ENCODE results near the gene KDM3A.

Gene KDM3A, protein sequence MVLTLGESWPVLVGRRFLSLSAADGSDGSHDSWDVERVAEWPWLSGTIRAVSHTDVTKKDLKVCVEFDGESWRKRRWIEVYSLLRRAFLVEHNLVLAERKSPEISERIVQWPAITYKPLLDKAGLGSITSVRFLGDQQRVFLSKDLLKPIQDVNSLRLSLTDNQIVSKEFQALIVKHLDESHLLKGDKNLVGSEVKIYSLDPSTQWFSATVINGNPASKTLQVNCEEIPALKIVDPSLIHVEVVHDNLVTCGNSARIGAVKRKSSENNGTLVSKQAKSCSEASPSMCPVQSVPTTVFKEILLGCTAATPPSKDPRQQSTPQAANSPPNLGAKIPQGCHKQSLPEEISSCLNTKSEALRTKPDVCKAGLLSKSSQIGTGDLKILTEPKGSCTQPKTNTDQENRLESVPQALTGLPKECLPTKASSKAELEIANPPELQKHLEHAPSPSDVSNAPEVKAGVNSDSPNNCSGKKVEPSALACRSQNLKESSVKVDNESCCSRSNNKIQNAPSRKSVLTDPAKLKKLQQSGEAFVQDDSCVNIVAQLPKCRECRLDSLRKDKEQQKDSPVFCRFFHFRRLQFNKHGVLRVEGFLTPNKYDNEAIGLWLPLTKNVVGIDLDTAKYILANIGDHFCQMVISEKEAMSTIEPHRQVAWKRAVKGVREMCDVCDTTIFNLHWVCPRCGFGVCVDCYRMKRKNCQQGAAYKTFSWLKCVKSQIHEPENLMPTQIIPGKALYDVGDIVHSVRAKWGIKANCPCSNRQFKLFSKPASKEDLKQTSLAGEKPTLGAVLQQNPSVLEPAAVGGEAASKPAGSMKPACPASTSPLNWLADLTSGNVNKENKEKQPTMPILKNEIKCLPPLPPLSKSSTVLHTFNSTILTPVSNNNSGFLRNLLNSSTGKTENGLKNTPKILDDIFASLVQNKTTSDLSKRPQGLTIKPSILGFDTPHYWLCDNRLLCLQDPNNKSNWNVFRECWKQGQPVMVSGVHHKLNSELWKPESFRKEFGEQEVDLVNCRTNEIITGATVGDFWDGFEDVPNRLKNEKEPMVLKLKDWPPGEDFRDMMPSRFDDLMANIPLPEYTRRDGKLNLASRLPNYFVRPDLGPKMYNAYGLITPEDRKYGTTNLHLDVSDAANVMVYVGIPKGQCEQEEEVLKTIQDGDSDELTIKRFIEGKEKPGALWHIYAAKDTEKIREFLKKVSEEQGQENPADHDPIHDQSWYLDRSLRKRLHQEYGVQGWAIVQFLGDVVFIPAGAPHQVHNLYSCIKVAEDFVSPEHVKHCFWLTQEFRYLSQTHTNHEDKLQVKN (N-terminal part only)
- 16.0 to 97.5 (median 36.5) reads per million in 18 experiments for total RNA-seq

DNA sequence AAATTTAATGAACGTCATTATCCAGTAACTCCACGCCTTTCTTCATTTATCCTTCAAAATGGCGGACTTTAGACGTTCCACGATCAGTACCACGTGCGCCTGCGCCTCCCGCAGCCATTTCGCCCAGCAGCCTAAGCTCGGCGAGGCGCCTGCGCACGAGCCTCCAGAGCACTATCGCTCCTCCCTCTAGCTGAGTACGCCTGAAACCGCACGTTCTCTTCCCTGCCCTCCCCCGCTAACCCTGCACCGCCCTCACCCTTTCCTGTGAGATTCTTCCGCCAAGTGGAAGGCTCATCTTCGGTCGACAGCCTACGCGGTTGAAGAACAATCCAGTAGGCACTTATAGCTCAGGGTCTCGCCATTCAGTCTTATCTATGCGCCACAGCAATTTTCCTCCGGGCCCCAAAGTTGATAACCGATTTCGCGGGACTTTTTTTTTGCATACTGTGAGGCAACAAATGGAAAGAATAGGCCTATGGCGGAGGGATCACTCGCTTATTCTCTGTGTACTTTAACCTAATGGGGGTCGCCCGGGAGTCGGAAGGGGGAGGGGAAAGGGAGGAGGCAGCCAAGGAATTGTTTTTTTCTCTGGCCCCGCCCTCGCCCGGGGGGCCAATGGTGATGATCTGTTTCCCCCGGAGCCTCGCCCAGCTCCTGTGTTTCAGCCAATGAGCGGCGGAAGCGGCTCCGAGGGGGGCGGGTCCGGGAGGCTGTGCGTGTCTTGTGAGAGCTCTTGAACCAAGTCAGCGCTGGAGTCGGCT is at the start of gene KDM3A:
Gene KDM3A, plus strand, starts transcription at position 741 of the 761 bp plus-strand sequence. CDS start 677 bp downstream, outside the sequence.
- peak; percentile 99 for DNase-seq

GRCh38 chr2:86392873-86393518 is 48.2 kb upstream of the KDM3A start:
- no peak for DNase-seq

DNA sequence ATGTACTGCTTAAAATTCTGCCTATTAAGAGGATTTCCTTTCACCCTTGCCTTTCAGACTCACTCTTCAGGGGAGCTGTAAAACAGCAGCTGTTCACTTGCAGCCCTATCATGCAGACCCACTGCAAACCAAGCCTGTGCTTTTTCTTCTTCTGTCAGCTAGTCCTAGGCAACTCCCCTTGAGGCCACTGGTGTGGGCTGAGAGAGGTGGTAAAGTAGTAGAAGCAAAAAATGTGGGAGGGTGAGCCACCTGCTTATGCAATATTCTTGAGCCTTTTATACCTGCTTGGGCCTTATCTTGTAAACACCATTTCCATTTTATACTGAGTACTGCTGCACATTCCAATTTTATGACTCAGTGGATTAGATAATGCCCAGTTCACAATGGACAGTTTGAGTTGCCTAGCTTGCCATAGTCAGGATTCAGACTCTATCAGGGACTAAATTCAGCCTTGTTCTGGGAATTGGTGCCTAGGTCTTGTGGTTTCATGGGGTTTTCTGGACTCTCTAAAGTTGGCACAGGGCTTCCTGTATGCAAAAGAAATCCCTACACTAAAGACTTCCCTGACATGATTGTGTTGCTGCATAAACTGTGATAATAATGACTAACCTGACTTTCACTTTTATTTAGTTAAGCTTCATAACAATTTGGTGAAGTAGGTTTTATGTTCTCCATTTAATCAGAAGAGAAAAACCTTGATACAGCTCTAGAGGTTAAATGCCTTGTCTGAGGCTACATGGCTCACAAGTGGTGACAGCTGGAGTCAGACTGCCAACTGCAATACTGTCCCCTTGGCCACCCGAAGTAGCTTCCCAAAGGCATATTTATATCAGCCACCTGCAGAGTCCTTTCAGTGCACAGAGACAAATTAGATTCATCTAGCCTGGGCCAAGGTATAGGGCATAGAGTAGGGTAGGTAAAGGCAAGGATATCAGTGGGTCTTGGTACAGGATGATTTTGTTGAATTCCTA is 47.4 kb upstream of the KDM3A start:
- no peak for DNase-seq

GRCh38 chr2:86396291-86396785 is 44.8 kb upstream of the KDM3A start:
- peak; percentile 55 to 62 for DNase-seq

- DNase-seq: no peak
Observed at GRCh38 chr2:86397986-86398385, 43.2 kb upstream of the KDM3A start.

- DNase-seq: peak; percentile 44 to 61
Observed at GRCh38 chr2:86398500-86399474, 42.4 kb upstream of the KDM3A start.

DNA sequence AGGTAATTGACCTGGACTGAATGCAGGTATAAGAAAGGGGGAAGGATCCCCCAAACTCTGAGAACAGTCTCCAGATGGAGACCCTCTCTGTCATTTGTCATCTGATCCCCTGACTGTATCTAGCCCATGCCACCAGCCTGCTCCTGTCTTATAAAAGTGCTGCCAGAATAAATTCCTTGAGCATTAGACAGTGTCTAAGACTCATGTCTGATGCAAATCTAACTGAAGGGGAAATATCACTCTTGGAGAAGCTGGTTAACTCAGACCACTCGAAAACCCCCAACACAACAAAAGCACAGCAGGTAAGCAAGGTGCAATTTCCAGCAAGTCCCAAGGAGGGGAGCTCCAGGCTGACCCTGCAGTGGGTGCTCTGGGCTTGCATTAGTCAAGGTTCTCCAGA is 40.9 kb upstream of the KDM3A start:
- DNase-seq: no peak

DNA sequence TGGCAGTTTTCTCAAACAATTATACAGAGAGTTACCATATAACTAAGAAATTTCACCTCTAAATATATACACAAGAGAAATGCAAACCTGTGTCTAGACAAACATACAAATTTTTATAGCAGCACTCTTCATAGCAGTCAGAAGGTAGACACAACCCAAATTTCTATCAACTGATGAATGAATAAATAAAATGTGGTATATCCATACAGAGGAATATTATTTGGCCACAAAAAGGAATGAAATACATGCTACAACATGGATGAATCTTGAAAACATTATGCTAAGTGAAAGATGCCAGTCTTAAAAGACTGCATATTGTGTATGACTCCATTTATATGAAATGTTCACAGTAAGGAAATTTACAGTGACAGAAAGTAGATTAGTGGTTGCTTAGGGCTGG is 30.6 kb upstream of the KDM3A start:
- no peak for DNase-seq

DNA sequence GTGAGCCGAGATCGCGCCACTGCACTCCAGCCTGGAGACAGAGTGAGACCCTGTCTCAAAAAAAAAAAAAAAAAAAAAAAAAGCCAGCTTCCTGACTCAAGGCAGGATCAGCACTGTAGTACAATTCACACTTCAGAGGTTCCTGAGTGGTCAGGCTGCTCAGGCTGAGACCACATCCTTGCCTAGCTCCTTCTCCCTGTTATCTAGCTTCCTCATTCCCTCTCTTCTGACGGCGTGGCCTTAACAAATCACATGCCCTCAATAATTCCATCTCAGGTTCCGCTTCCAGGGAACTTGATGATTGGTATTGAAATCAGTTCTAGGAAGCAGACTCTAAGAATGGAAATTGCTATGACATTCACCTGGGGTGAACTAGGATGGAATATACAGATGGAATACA is 29.8 kb upstream of the KDM3A start:
- DNase-seq: peak; percentile 12 to 34

DNA sequence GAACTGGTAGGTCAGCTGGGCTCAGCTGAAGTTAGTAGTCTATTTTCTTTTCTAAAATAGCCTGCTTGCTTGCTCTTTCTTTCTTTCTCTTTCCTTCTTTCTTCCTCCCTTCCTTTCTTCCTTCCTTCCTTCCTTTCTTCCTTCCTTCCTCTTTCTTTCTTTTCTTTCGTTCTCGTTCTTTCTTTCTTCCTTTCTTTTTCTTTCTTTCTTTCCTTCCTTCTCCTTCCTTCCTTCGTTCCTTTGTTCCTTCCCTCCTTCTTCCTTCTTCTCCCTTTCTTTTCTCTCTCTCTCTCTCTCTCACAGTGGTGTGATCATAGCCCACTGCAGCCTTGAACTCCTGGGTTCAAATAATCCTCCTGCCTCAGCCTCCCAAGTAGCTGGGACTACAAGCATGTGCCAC is 29.2 kb upstream of the KDM3A start:
- DNase-seq: no peak

GRCh38 chr2:86413296-86414094 is 27.7 kb upstream of the KDM3A start:
- DNase-seq: no peak

DNA sequence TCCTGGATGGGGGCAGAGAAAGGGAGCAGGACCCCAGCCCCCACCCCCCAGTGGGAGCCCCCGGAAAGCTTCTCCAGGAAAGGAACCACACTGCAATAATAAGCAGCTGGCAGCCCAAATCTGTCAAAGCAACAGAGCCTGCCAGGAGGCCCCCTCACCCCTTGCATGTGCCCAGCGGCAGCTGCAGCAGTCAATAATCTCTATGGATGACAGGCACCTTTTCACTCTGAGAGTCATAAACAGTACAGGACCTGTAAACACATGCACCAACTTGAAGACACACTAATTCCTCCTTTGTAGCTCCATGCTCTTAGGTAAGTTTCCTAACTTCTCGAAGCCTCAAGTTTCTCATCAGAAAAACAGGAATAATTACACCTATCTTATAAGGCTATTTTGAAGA is 26.2 kb upstream of the KDM3A start:
- DNase-seq: no peak

DNA sequence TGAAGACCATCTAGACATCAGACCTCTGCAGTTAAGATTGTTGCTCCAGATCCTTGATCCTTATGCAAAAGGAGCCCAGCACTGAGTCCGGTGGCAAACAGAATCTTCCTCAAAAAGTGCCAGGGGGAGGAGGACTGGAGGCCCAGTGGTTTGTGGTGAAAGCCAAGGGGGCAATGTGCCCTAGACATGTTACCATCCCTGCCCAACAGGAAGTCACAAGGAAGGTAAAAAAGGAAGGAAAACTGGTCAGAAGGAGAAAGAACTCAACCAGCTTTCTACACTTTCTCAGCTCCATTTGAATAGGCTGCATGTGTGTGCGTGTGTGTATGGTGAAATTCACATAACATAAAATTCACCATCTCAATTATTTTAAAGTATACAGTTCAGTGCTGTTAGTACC is 25.0 kb upstream of the KDM3A start:
- peak; percentile 53 to 80 for DNase-seq

DNA sequence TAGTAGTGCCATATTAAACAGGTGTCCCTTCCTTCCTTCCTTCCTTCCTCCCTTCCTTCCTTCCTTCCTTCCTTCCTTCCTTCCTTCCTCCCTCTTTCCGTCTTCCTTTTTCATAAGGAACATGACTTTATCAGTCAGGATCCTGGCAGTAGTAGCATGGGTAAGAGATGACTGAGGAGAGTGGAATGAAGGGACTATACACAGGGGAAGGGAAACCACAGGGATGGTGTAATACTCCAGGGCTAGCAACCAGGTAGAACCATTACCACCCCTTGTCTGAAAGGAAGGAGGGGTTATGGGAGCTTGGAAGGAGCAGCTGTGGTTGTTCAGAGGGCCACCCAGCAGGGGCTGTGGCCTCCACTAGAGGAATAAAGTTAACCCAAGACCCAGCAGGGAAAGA is 23.2 kb upstream of the KDM3A start:
- no peak for DNase-seq

GRCh38 chr2:86420913-86421312 is 20.3 kb upstream of the KDM3A start:
- DNase-seq: peak; percentile 15 to 46

- no peak for DNase-seq
Observed at GRCh38 chr2:86426271-86426670, 14.9 kb upstream of the KDM3A start.

DNA sequence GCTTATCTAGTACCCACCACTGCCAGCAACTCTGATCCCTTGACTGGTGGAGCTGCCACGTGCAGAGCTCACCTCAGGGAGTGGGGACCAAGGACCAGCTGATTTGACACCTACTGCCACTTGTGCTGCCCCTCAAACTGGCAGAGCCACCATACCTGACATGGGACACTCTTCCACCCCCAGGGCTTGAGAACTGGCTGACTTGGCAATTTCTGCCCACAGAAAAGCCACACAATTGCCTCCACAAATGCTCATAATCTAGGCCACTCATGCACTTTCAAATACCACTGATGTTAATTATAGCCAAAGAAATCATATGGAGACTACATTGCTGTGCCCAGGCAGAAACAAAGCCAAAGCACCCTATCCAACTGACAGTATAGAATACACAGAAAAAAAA is 11.8 kb upstream of the KDM3A start:
- DNase-seq: no peak

GRCh38 chr2:86430368-86430767 is 10.8 kb upstream of the KDM3A start:
- no peak for DNase-seq
